NCI-H69 (cell line): ENCODE results near the gene ZNF550.

ENCODE experiments used
- DNase-seq: peaks from one replicate; lab custom pipeline; 2025; lab: John Stamatoyannopoulos, UW

Gene ZNF550

DNA sequence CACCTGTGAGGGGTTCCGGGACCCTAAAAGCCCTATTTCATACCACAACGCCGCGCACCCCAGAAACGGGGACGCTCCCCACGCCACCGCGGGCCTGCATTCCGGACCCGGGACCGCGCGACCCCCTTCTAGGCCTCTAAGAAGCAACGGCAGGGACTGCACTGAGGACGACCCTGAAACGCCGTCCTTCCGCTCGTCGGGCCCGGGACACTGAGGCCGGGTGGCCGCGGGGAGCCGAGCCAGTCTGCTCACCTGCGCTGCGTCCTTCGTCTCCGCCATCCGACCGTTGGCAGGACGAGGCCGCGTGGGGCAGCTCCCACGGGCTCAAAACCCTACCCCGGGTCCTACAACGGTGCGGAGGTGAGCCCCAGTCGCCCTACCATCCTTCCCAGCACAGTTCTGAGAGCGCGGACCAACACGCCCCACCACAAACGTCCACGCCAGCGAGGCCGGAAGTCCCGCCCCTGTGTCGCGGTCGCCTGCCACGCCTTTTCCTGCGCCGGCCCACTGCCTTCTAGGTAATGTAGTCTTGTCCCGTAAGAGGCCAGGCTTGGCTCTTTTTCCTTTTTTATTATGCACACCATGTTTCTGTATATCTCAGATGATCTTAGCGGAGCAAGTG, at the start of gene ZNF550:
ZNF550 (minus strand) TSS at position 460 of the 622 bp plus-strand sequence; CDS start at position 279, 181 bp downstream.
- DNase-seq = peak; percentile 89

DNA sequence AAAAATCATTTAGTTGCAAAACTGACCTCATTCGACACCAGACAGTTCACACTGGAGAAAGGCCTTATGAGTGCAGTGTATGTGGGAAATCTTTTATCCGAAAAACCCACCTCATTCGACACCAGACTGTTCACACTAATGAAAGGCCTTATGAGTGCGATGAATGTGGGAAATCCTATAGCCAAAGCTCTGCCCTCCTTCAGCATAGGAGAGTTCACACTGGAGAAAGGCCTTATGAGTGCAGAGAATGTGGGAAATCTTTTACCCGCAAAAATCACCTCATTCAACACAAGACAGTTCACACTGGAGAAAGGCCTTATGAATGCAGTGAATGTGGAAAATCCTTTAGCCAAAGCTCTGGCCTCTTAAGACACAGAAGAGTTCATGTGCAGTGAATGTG, 47.3 kb upstream of the ZNF550 start:
- DNase-seq = no peak

DNA sequence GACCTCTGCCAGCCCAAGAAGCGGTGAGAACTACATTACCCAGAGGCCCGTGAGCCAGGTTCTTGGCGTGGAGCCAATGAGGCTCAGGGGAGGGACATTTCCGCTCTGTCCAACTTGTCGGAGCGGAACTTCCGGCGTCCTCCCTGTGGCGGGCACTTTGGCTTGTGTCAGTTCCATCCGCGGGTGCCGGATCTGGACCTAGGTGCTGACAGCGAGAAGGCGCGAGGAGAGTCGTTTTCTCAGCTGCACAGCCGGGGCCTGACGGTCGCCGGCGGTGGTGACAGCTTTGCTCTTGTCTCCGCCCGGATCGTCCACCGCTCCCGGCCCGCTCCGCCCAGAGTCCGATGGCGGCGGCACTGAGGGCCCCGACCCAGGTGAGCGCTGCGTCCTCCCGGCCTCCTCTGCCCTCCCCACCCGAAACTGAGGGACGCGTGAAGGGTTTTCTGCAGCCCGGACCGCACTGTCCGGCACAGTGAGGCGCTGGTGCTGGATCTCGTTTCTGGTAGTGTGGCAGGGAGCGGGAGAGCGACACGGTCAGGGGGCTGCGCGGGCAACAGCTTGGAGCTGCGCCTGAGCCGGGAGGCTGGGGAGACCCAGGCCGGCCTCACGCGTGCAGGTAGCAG, 40.2 kb upstream of the ZNF550 start, which contains the start of gene ZNF530:
ZNF530 (plus strand) TSS at position 125 of the 623 bp plus-strand sequence. CDS start 4,461 bp downstream, outside the sequence.
- DNase-seq = peak; percentile 97

DNA sequence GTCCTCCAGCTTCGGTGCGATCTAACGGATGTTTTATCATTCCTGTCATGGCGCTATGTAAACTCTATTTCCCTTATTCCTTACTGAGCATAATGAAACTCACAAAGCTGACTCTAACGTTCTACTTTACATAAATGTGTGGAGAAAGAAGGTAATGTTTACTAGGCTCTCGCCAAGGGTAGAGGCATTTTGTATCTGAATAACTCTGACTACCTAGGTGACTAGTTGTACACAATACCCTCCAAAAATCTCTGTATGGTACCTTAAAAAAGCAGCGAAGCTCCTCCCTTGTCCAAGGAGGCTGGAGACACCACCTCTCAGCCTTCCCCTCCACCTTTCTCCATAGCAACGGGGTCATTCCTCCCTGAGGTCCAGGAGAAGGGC, 39.7 kb upstream of the ZNF550 start:
- no peak for DNase-seq

DNA sequence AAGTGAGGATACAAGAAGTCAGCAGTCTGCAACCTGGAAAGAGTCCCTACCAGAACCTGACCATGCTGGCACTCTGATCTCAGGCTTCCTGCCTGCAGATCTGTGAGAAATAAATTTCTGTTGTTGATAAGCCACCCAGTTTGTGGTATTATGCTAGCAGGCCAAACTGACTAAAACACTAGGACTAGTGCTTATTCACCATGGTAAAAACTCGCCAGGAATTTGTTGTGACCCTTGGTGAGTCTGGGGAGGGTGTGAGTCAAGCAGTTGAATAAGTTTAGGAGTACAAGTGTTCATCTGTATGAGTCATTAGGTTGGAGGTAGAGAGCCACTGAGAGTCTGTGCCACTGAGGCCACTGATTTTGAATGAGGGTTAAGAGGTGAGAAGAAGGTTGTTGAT, 27.9 kb upstream of the ZNF550 start:
- no peak for DNase-seq

DNA sequence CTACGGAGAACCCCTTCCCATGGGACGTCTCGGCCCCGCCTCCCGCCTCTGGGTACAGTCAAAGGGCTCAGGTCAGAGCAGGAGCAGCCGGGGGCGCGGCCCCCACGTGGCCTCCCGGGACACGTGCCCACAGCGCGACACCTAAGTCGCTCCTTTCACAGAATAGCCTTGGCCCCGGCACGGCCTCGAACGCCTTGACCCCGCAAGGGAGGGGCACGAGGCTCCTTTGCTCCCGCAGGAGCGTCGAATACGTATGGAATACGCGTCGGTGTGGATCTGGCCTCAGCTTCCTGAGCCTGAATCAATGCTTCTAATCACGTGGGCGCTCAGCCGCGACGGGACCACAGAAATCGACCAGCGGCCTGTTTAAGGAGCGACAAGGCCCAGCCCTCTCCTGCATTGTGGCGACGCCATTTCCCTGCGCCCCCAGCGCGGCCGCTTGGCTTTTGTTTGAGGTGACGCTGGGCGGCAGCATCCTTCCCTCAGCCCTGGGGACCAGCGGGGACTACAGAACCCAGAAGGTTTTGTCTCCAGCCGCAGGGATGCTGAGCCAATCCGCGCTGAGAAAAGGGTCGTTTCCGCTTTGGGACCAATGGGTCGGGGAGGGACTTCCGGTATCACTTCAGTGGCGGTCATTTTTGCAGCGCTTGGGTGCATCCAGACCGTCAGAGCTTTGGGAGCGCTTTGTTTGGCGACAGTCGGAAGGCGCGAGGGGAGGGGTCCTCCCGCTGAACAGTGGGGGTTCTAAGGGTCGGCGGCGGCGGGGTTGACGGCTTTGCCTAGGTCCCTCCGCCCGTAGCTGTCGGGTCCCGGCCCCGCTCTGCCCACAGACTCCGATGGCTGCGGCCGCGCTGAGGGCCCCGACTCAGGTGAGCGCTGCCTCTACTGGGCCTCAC, 24.1 kb upstream of the ZNF550 start, which contains the start of gene ZIK1:
ZIK1 (plus strand) TSS at position 625 of the 896 bp plus-strand sequence; CDS start at position 837, 212 bp downstream.
- no peak for DNase-seq

DNA sequence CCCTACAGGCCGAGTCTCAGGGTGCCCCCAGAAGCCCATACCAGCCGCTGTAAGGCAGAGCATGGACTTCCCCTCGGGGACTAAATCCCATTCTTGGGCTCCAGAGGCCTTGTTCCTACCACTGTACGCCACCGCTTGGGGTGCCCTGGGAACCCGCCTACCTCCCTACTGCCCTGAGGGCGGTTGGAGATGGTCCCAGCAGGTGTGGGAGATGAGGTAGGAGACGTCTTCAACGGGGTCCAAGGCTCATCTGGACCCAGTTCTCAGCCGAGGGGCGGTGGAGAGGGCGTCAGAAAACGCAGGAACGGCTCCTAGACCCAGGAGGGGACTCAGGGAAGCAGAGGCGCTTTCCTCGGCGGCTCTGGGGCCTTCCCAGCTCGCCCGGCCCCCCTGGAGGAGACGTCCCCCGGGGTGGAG, 23.4 kb upstream of the ZNF550 start:
- DNase-seq = no peak

DNA sequence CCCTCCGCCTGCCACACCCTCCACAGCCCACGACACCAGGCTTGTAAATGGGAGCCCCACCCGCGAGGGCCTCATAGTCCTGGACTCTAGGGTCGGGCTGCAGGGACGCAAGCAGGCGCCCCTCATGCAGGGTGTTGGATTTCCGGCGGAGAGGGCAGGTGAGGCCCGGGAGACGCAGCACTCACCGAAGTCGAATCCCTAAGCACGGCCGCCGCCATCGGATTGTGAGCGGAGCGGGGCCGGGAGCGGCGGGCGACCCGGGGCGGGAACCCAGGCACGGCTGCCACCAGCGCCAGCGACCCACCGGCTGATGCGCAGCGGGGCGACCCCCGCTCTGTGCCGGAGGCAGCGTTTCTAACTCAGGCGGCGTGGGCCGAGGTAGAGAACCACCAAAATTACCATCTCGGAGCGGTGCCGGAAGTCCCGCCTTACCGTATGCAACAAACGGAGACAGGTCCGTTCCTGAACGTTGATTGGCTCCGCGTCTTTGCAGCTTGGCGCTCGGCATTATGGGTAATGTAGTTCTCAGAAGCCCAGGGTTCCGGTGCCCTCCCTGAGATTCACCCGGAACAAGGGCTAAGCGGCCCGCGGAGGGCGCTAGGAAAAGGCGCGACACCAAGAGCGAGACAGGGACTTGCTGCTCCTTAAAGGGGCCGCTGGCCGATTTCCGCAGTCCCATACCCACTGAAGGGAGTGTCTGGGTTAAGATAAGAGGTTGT, 19.0 kb upstream of the ZNF550 start, which contains the start of gene ZNF416:
ZNF416 (minus strand) TSS at position 425 of the 719 bp plus-strand sequence; CDS start at position 218, 207 bp downstream.
- DNase-seq = peak; percentile 99

DNA sequence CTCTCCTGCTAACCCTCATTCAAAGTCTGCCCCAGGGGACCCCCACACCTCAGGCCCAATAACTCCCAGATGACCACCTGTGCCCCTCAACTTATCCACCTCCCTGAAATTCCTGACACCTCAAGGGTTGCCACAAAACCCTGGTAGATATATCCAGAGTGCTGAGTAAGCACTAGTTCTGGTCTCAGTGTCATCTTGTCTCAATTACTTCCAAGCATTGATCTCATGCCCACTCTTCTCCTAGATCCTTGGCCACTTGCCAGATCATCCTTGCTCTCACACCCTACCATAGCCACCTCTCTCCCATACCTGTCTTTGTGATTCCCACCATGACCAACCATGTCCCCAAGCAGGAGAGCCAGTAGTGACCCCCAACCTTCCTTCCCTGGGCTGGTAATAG, 17.0 kb upstream of the ZNF550 start:
- DNase-seq = no peak

DNA sequence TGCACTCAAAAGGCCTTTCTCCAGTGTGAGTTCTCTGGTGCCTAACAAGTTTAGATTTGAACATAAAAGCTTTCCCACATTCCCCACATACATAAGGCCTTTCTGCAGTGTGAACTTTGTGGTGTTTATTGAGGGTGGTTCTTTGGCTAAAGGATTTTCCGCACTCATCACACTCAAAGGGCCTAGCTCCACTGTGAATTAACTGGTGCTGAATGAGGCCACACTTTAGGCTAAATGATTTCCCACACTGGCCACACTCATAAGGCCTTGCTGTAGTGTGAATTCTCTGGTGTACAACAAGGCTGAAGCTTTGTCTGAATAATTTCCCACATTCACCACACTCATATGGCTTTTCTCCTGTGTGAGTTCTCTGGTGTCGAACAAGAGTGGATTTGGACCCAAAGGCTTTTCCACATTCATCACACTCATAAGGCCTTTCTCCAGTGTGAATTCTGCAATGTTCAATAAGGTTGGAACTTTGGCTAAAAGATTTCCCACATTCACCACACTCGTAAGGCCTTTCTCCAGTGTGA, 12.8 kb upstream of the ZNF550 start:
- no peak for DNase-seq

DNA sequence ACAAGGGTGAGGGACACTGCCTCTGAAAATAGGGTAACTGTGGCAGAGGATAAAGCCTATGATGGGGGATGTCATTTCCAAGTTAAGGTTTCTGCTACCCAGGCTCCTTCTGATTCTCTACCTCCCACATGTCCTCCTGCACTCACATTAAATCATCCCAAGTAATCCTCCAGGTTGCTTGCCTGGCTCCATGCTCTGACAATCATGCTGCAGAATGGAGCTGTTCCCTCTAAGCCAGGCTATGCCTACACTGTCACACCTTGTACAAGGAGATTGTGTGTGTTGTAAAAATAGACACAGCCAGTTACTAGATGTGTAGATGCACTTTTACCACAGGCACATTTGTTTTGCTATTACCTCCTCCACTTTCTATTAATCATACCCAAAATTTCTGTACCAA, 11.0 kb upstream of the ZNF550 start:
- no peak for DNase-seq

DNA sequence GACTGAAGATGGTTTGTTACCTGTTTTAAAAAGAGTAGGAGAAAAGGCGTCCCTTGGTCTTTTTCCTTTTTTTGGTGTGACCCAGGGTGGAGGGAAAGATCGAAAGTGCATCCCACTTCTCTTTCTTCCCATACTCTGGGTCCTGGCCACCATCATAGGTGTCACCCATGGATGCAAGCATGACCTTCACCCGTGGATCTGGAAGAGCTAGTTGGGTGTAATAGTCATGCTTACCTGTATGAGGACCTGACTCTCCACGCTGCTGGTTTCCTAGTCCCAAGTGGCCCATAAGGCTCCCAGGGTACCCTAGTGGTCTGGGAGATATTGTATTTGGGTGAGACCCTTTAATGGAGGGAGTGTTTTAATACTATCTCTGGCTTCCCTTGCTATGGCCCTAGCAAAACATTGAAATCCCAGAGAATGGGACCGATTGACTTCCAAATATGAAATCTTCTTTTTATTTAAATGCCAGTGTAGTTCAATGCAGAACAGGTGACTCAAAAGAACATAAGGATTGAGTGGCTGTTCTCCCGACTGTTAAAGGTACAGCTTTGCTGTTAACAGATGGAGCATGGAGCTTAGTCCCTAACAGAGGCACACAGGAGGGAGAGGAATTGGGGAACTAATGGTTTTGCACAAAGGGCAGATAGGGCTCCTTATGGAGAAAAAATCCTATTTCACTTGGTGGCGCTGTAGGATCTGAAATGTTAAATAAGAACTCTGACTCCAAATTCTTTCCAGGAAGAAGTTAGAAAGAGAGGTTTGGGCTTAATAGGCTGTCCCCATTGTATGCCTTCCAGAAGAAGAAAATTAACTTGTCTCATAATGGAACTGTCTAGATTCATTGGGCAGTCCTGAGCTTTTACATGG, 7.0 kb upstream of the ZNF550 start:
- peak; percentile 70 for DNase-seq

DNA sequence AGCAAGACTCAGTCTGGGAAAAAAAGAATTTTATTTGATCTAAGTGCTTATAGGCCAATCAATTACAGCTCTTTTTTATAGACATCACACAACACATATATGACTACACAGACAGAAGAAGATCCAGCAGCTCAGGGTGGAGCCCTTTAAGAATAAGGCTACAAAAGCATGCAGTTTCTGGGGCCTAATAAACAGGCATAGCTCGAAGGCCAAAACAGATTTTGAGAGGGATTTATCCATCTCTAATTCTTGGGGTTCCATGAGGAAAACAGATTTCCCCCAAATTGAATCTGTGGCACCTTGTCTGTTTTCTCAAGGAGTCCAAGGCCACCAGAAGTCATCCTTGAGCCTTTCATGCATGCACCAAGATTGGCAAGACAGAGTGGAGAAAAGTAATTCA, 3.9 kb upstream of the ZNF550 start:
- DNase-seq = no peak

DNA sequence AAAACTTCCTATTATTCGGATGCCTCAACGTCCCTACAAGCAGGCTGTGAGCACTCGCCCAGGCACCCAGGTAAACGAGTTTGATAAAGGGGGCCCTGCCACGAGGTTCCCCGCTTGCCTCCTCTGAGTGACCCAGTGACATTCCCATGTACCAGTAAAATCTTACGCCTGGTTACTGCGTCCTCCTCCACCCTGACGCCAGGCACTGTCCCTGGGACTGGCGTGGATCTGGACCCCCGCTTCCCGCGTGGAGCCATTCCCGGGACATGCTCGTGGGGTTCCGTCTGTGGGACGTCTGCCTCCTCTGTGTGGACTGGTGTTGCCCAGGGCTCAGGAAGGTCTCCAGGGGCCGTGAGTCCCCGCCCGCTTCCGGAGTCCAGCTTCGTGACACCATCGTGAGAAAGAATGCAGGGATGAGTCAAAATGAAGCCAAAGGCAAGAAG, 407 bp upstream of the ZNF550 start:
- no peak for DNase-seq

DNA sequence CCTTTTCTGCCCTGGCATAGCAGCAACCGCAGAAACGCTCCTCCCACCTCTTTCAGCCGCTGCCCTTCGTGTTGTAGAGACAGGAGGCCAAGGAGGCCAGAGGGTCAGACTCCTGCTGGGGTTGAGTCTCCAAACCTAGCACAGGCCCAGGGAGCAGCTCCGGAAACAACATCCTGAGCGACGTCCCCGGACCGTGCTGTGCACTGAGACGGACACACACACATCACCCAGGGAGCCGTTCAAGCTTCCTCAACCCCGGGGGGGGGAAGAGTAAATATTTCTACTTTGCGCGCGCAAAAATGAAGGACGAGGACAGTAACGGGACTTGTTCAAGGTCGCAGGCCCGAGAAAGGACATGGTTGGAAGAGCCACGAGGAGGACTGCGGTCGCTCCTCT, 657 bp downstream of the ZNF550 start:
- DNase-seq = peak; percentile 54

DNA sequence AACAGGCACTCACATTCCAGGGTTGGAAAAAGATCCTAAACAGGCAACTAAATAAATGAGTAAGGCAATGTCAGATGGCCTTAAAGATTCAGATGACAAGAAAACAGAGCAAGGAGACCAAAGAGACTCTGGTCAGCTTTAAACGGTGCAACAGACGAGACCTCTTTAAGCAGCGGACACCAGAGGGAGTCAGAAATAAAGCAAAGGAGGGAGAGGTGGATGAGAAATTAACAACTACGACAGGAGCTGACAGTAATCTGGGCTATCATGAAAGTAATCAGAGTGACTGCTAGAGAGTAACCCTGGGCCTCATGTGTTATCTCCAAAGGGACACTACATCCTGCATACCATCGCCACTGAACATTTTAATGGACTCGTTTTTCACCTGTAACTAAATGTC, 1.1 kb downstream of the ZNF550 start:
- DNase-seq = no peak

DNA sequence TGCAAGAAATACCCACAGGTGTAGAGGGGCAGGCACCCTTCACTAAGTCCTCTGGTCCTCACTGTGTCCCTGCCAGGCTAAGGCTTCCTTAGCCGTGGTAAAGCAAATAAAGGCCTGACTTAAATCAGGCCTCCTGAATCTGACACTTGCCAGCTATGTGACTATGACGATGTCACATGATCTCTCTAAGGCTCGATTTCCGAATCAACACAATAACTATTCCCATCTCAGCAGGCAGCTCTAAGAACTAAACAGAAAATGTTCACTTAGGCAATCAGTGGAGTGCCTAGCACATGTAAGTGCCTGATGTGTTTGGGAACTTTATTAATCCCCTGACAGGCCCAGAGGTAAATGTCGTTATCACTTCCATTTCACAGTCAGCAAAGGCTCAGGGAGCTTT, 2.0 kb downstream of the ZNF550 start:
- no peak for DNase-seq

DNA sequence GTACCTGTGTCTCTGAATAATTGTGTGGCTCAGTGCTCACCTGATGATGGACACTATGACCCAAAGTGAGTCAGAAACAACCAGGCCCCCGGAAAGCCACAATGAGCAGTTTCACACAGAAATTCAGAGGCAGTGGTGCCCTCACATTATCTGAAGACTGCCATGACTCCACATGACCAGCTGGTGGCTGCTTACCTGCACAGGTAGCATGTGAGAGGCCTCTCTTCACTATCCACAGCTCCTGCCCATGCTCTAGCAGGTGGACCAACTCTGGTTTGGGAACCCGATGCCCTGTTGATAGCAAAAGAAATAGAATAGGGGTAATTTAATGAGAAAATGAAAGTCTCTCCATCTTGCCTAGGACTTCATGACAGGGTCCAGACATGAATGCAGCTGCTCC, 7.2 kb downstream of the ZNF550 start:
- no peak for DNase-seq

DNA sequence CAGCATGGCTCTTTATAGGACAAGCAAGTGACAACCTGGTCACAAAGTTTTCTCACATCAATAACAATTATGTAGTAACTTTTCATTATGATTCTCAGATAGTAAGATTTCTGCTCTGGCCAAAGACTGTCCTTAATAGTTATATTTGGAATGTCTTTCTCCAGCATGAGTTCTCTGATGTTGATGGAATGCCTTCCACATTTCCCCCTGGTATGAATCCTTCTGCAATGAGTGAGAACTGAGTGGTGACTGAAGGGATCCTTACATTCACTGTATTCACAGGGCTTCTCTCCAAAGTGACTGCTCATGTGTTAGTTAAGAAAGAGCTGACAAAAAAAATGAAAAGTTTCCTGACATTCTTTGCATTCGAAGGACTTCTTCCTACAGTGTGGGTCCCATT, 13.2 kb downstream of the ZNF550 start:
- no peak for DNase-seq

DNA sequence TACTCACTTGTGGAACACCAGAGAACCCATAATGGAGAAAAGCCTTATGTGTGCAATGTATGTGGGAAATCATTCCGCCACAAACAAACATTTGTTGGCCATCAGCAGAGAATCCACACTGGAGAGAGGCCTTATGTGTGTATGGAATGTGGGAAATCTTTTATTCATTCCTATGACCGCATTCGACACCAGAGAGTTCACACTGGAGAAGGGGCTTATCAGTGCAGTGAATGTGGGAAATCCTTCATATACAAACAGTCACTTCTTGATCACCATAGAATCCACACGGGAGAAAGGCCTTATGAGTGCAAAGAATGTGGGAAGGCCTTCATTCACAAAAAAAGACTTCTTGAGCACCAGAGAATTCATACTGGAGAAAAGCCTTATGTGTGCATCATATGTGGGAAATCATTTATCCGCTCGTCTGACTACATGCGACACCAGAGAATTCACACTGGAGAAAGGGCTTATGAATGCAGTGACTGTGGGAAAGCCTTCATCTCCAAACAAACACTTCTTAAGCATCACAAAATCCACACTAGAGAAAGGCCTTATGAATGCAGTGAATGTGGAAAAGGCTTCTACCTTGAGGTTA, 21.6 kb downstream of the ZNF550 start:
- no peak for DNase-seq
